ENCODE measurements around the gene GLYATL1.

- TF ChIP-seq EZH2phosphoT487 (IDR thresholded peaks at IDR 0.05; ENCODE audit: unreplicated experiment) (no peak), CTCF (conservative IDR thresholded peaks at IDR 0.05; ENCODE audit: low read depth in 2 of 2) (no peak), REST (IDR thresholded peaks at IDR 0.05; ENCODE audit: unreplicated experiment) (no peak), CREB1 (CRISPR knock-in tag; IDR thresholded peaks at IDR 0.05; ENCODE audit: low read depth) (no peak), EZH2 (IDR thresholded peaks at IDR 0.05; ENCODE audit: low read depth, unreplicated experiment) (no peak), ZNF114 (CRISPR knock-in tag; IDR thresholded peaks at IDR 0.05) (no peak), POLR2AphosphoS5 (IDR thresholded peaks at IDR 0.05; ENCODE audit: low read depth) (no peak), NANOG (IDR thresholded peaks at IDR 0.05; ENCODE audit: borderline replicate concordance) (no peak), STAT1 (IDR thresholded peaks at IDR 0.05; ENCODE audit: unreplicated experiment) (no peak), JUNB (IDR thresholded peaks at IDR 0.05; ENCODE audit: unreplicated experiment) (no peak), ETS1 (IDR thresholded peaks at IDR 0.05) (no peak), ZNF462 (CRISPR knock-in tag; IDR thresholded peaks at IDR 0.05) (no peak)
Observed at GRCh38 chr11:58938398-58938797, 890 bp upstream of the GLYATL1 start.
